A673 (cell line): ENCODE data around the gene TICRR. TPM values are rescaled to one million over a fixed set of nuclear protein-coding genes. Genes with fewer than 3 reads are reported as not detected.

ENCODE experiments used
- BruUV-seq: library from RNA; stranded (reverse); fragments of 400-500 nt; replicated peaks from 2 replicates; lab custom pipeline; 2021; lab: Mats Ljungman, UMichigan
- CTCF ChIA-PET: fragments of 300-600 bp; sonication (Branson Sonifier 250); formaldehyde crosslinking; loops from one replicate; lab custom pipeline; 2022; ENCODE audit warnings: antibody characterized with exemption; lab: Charles Lee
- POLR2A ChIA-PET: fragments of 300-600 bp; sonication (Branson Sonifier 250); formaldehyde crosslinking; loops from one replicate; lab custom pipeline; 2022; ENCODE audit warnings: antibody characterized with exemption; ENCODE audit not compliant: low non-redundant PET; lab: Charles Lee
- DNase-seq: peaks from one replicate; pipeline ENCODE4 v3.0.0-alpha.2; 2015; ENCODE audit warnings: low spot score
- H3K27ac ChIP-seq: fragments of 200-600 bp; sonication (generic); 2 replicates; pipeline ENCODE4 v1.5.1; 2016; ENCODE audit warnings: mixed run types, low read depth, mild to moderate bottlenecking, mixed read lengths, antibody characterized with exemption, low read length; ENCODE audit not compliant: poor library complexity, severe bottlenecking
- H3K27me3 ChIP-seq: fragments of 200-600 bp; sonication (generic); replicated peaks from 2 replicates; pipeline ENCODE4 v1.6.1; 2017; ENCODE audit warnings: mixed run types, low read depth, mild to moderate bottlenecking, mixed read lengths, antibody characterized with exemption, low read length; ENCODE audit not compliant: insufficient read depth, poor library complexity
- H3K36me3 ChIP-seq: fragments of 200-600 bp; sonication (generic); 2 replicates; pipeline ENCODE4 v1.6.1; 2016; ENCODE audit warnings: mixed run types, mild to moderate bottlenecking, mixed read lengths, antibody characterized with exemption, low read length; ENCODE audit not compliant: insufficient read depth, poor library complexity, severe bottlenecking
- H3K4me1 ChIP-seq: fragments of 200-600 bp; sonication (generic); 2 replicates; pipeline ENCODE4 v1.6.1; 2017; ENCODE audit warnings: mixed run types, mild to moderate bottlenecking, mixed read lengths, antibody characterized with exemption, low read length; ENCODE audit not compliant: insufficient read depth, poor library complexity, severe bottlenecking
- H3K4me3 ChIP-seq: fragments of 200-600 bp; sonication (generic); 2 replicates; pipeline ENCODE4 v1.5.1; 2016; ENCODE audit warnings: low read depth, mixed run types, mild to moderate bottlenecking, mixed read lengths, low read length; ENCODE audit not compliant: poor library complexity, severe bottlenecking
- H3K9me3 ChIP-seq: fragments of 200-600 bp; sonication (generic); 2 replicates; pipeline ENCODE4 v1.6.1; 2016; ENCODE audit warnings: mixed run types, low read depth, mild to moderate bottlenecking, mixed read lengths, antibody characterized with exemption, low read length; ENCODE audit not compliant: poor library complexity, severe bottlenecking
- CTCF ChIP-seq: fragments of 300-800, 200-600 bp; sonication (generic); conservative IDR thresholded peaks from 2 replicates; pipeline ENCODE4 v1.5.1; 2017; ENCODE audit warnings: low read depth, mild to moderate bottlenecking, antibody characterized with exemption, low read length, moderate library complexity, mixed read lengths
- EZH2 ChIP-seq: fragments of 200-600 bp; sonication (generic); IDR thresholded peaks from 2 replicates; pipeline ENCODE4 v1.6.1; 2017; ENCODE audit warnings: borderline replicate concordance, low read depth, mild to moderate bottlenecking, mixed read lengths, antibody characterized with exemption, low read length; ENCODE audit not compliant: poor library complexity, severe bottlenecking
- intact Hi-C: fragments of 100-400 bp; cut with micrococcal nuclease; formaldehyde crosslinking; loops from one replicate; pipeline ENCODE4 v1.10.0; 2022; ENCODE audit not compliant: unreplicated experiment
- total RNA-seq: library from RNA; stranded (reverse); gene quantifications from 2 replicates; pipeline ENCODE4 v1.2.3, GENCODE V29; 2021

Gene TICRR
- total RNA-seq, 1 experiment from 2014 or later = 56.5 TPM

- ChIA-PET CTCF (no interaction called here), POLR2A (interaction anchor here (0.6 kb wide), 1 partner anchor 399 kb away, joined by 8 read pairs; no protein-coding TSS in a partner anchor)
- no TSS peak for BruUV-seq
- TF ChIP-seq CTCF = no peak
- no peak for TF ChIP-seq EZH2
- no peak for DNase-seq
- intact Hi-C loops = no loop called here
- H3K27ac ChIP-seq = no peak overlapping the region
- H3K36me3 ChIP-seq = no peaks in the 10 kb centered on the region
- no peak overlapping the region for H3K4me3 ChIP-seq
- no peaks in the 10 kb centered on the region for H3K4me1 ChIP-seq
- H3K27me3 ChIP-seq = no peaks in the 10 kb centered on the region
- H3K9me3 ChIP-seq = no peaks in the 10 kb centered on the region
These were observed 100.3 kb downstream of the TICRR start for GRCh38 chr15:89675606-89676005.

- TF ChIP-seq EZH2 = no peak
- TF ChIP-seq CTCF = no peak
- no peaks in the 10 kb centered on the region for H3K4me1 ChIP-seq
- ChIA-PET POLR2A (no interaction called here), CTCF (no interaction called here)
- H3K4me3 ChIP-seq = no peak overlapping the region
- H3K36me3 ChIP-seq = no peaks in the 10 kb centered on the region
- intact Hi-C loops = no loop called here
- no TSS peak for BruUV-seq
- no peak for DNase-seq
- no peaks in the 10 kb centered on the region for H3K27me3 ChIP-seq
- H3K27ac ChIP-seq = no peak overlapping the region
- no peaks in the 10 kb centered on the region for H3K9me3 ChIP-seq
These were observed 102.1 kb downstream of the TICRR start for GRCh38 chr15:89677381-89677780.

Other genes starting within 250 kb of the TICRR start
- gene POLG, start 240.6 kb upstream of the TICRR start, total RNA-seq = 63.5 and 166 TPM in 2 replicates
- 1.2 and 1.4 TPM in 2 replicates for gene RHCG, start 78.9 kb upstream of the TICRR start, total RNA-seq
- 9.5 and 11.3 TPM in 2 replicates for gene KIF7, start 80.0 kb downstream of the TICRR start, total RNA-seq
- gene PLIN1, start 103.9 kb downstream of the TICRR start, total RNA-seq = 0.30 and 0.46 TPM in 2 replicates
- 2.7 and 5.4 TPM in 2 replicates for gene PEX11A, start 115.3 kb downstream of the TICRR start, total RNA-seq
- gene WDR93, start 115.3 kb downstream of the TICRR start, total RNA-seq = not detected in 2 replicates
- gene MESP1, start 175.8 kb downstream of the TICRR start, total RNA-seq = 5.2 and 6.5 TPM in 2 replicates
- 0.26 and 0.81 TPM in 2 replicates for gene MESP2, start 200.9 kb downstream of the TICRR start, total RNA-seq
- gene ANPEP, start 239.4 kb downstream of the TICRR start, total RNA-seq = 0.73 and 1.5 TPM in 2 replicates